Pons (tissue), 1 donor: ENCODE data around the gene PANX1.
"Not testable (repeated sequence)": the region's sequence is repeated elsewhere in the genome, so short reads cannot be mapped to it uniquely, and the experiment has no call there.

Experiments
- DNase-seq: peaks from one replicate; pipeline ENCODE4 v3.0.0-alpha.2; 2016; ENCODE audit warnings: low spot score

PANX1 gene

GRCh38 chr11:94150056-94150455 is 21.4 kb downstream of the PANX1 start:
- DNase-seq = no peak

GRCh38 chr11:94150704-94151685 is 22.4 kb downstream of the PANX1 start:
- DNase-seq = no peak

GRCh38 chr11:94151903-94152677 is 23.4 kb downstream of the PANX1 start:
- DNase-seq = no peak

DNA sequence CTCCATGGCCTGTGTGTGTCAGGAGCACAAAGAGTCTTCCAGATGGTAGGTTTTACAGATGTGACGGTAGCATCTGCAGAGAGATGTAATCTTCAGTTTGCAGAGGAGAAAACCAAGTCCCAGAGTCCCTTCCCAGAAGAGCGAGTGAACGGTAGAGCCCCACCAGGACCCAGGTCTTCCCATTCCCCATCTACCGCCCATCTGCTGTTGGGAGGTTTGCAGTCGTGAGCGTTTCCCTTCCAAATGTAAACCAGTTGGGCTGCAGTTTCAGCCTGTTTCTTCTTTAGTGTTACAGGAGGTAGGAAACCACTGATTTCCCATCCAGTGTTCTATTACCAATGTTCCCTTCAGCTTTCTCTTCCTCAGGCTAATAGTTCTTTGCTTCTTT is 24.0 kb downstream of the PANX1 start:
- DNase-seq = no peak

- no peak for DNase-seq
Observed at GRCh38 chr11:94153320-94153719, 24.7 kb downstream of the PANX1 start.

DNA sequence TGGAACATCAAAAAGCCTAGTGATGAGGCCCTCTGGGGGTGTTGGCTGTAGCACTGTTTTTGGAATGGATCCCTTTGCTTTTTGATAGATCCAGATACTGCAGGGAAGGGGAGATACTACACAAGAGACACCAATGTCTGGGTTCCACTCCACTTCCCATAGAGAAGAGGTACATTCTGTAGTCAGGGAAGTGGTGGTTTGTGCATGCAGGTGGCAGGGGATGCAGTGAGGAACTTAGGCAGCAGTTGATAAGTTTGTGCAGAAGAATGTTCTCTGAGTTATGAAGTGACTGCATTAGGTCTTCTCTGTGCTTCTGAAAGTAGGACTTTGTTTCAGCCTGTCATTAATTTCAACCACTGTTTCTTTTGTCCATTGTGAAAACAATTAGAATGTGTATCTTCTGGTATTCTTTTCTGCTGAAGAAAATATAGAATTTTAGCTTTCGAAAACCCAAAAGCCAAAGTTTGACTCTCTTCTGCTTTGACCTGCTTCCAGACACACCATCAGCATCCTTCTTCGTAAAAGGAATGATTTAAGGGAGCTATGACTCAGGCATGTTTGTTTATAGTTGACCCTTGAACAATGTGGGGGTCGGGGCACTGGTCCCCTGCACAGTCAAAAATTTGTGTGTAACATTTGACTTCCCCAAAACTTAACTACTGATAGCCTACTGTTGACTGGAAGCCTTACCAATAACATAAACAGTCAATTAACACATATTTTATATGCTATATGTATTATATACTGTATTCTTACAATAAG is 25.6 kb downstream of the PANX1 start:
- DNase-seq = no peak

DNA sequence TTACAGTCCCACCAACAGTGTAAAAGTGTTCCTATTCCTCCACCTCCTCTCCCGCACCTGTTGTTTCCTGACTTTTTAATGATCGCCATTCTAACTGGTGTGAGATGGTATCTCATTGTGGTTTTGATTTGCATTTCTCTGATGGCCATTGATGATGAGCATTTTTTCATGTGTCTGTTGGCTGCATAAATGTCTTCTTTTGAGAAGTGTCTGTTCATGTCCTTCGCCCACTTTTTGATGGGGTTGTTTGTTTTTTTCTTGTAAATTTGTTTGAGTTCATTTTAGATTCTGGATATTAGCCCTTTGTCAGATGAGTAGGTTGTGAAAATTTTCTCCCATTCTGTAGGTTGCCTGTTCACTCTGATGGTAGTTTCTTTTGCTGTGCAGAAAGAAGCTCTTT is 28.7 kb downstream of the PANX1 start:
- DNase-seq = not testable (repeated sequence)

DNA sequence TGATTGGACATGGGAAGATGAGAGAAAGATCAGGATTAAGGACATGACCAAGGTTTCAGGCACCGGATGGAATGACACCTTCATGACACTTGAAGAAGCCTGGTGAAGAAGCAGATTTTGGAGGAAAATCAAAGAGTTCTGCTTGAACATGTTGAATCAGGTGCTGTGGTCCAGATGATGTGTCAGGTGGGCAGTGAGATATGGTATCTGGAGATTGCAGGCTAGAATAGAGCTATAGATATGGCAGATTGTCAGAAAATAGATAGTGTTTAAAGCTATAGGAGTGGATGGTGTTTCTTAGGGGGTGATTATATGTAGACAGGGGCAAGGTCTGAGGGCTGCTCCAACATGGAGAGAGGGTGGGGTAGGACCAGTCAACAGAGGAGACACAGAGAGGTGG is 40.2 kb downstream of the PANX1 start:
- DNase-seq = no peak

GRCh38 chr11:94169516-94169915 is 40.9 kb downstream of the PANX1 start:
- no peak for DNase-seq

GRCh38 chr11:94169930-94170545 is 41.4 kb downstream of the PANX1 start:
- no peak for DNase-seq

GRCh38 chr11:94170953-94171352 is 42.3 kb downstream of the PANX1 start:
- DNase-seq = no peak

GRCh38 chr11:94171693-94172440 is 43.2 kb downstream of the PANX1 start:
- DNase-seq = no peak

DNA sequence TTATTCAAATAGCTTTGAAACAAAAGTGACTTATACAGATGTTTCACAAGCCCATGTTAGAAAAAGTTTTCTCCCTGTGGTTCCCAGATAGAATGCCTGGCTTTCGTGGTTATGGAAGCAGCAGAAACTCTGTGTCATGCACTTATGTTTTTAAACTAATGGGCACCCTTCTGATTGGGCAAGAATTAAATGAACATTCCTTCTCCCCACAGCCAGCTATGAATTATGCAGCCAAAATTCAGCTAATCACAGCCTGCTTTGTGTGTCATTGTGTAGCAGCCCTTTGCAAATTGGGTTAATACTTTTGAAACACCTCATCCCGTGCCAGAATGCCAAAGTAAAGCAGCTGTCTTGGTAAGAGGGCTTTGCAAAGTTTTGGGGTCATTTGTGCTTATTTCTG is 46.9 kb downstream of the PANX1 start:
- DNase-seq = no peak

GRCh38 chr11:94178331-94178730 is 49.7 kb downstream of the PANX1 start:
- no peak for DNase-seq

- DNase-seq = no peak
Observed at GRCh38 chr11:94179696-94180095, 51.1 kb downstream of the PANX1 start.

GRCh38 chr11:94181526-94181925 is 52.9 kb downstream of the PANX1 start:
- DNase-seq = no peak

GRCh38 chr11:94181943-94182342 is 53.3 kb downstream of the PANX1 start:
- DNase-seq = no peak

GRCh38 chr11:94183251-94183885 is 54.7 kb downstream of the PANX1 start:
- DNase-seq = no peak

- peak; percentile 25 for DNase-seq
Observed at GRCh38 chr11:94183886-94184264, 55.2 kb downstream of the PANX1 start.

DNA sequence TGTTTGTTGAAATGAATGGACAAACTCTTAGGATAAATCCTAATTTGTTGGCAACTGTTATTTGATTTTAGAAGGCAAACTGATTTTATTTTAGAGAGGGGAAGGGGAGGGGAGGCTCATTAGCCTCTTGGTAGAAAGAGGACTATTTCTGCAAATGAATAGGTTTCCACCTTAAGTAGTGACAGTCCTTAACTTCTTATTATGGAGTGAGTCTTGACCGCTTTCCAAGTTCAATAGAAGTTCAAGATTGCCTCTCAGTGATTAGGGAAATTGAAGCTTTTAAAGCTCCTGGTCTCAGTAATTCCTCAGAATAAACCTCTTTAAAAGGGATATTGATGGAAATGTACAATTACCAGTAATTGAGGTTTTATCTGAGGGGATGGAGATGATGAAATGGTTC is 55.7 kb downstream of the PANX1 start:
- DNase-seq = no peak

DNA sequence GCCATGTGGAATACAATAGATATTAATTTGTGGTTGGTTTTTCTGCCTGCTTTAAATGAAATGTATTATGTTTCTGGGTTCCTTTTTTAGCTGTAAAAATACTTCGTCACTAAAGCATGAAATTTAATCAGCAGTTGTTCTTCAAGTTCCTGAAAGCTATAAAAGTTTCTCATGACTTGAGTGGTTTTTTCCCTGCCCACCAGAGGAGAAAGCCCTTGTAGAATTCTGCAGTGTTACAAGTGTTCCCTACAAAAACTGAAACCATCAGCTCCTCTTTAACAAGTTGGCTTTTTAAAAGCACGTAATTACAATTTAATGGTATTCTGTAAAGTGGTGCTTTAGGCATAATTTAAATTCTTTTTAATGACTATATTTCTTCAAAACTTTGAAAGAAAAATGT is 56.2 kb downstream of the PANX1 start:
- peak; percentile 17 for DNase-seq
